Activated naive CD8-positive, alpha-beta T cell (primary cell): ENCODE measurements around the gene MLIP.
"Not testable (repeated sequence)": the region's sequence is repeated elsewhere in the genome, so short reads cannot be mapped to it uniquely, and the experiment has no call there.

ENCODE experiments used
- H3K27ac Mint-ChIP-seq: one replicate; pipeline ENCODE4 v1.8.0; 2021; ENCODE audit warnings: mixed read lengths
- H3K27me3 Mint-ChIP-seq: one replicate; pipeline ENCODE4 v1.8.0; 2021; ENCODE audit warnings: mixed read lengths
- H3K36me3 Mint-ChIP-seq: one replicate; pipeline ENCODE4 v1.8.0; 2021; ENCODE audit warnings: mixed read lengths
- H3K4me1 Mint-ChIP-seq: one replicate; pipeline ENCODE4 v1.8.0; 2021; ENCODE audit warnings: low read depth, mixed read lengths
- H3K4me3 Mint-ChIP-seq: one replicate; pipeline ENCODE4 v1.8.0; 2021; ENCODE audit warnings: mild to moderate bottlenecking, mixed read lengths
- H3K9me3 Mint-ChIP-seq: one replicate; pipeline ENCODE4 v1.8.0; 2021; ENCODE audit warnings: low read depth, mixed read lengths

MLIP gene, protein sequence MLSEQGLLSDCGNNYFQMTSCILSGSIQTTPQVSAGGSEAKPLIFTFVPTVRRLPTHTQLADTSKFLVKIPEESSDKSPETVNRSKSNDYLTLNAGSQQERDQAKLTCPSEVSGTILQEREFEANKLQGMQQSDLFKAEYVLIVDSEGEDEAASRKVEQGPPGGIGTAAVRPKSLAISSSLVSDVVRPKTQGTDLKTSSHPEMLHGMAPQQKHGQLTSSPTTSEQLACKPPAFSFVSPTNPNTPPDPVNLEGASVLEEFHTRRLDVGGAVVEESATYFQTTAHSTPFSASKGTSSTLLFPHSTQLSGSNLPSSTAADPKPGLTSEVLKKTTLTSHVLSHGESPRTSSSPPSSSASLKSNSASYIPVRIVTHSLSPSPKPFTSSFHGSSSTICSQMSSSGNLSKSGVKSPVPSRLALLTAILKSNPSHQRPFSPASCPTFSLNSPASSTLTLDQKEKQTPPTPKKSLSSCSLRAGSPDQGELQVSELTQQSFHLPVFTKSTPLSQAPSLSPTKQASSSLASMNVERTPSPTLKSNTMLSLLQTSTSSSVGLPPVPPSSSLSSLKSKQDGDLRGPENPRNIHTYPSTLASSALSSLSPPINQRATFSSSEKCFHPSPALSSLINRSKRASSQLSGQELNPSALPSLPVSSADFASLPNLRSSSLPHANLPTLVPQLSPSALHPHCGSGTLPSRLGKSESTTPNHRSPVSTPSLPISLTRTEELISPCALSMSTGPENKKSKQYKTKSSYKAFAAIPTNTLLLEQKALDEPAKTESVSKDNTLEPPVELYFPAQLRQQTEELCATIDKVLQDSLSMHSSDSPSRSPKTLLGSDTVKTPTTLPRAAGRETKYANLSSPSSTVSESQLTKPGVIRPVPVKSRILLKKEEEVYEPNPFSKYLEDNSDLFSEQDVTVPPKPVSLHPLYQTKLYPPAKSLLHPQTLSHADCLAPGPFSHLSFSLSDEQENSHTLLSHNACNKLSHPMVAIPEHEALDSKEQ

GRCh38 chr6:54111341-54112045 lies at the start of gene MLIP:
TSS of gene MLIP (plus strand) at chr6:54111443. CDS start at chr6:54111480, 37 bp downstream.
- Mint-ChIP-seq H3K4me1 (no peaks in the 10 kb centered on the region), H3K9me3 (no peaks in the 10 kb centered on the region), H3K36me3 (no peaks in the 10 kb centered on the region), H3K4me3 (no peak within 1 kb of the TSS), H3K27ac (no peak within 1 kb of the TSS), H3K27me3 (peaks cover 3% of the 10 kb centered on the region)

- Mint-ChIP-seq H3K36me3 (no peaks in the 10 kb centered on the region), H3K27me3 (peaks cover 1% of the 10 kb centered on the region), H3K27ac (no peak overlapping the region), H3K4me3 (no peak overlapping the region), H3K4me1 (no peaks in the 10 kb centered on the region), H3K9me3 (no peaks in the 10 kb centered on the region)
These were observed 48.1 kb upstream of the MLIP start for GRCh38 chr6:54063228-54063539.

GRCh38 chr6:54068694-54069093 lies 42.5 kb upstream of the MLIP start:
- no peak overlapping the region for H3K27ac Mint-ChIP-seq

GRCh38 chr6:54070025-54070424 lies 41.2 kb upstream of the MLIP start:
- Mint-ChIP-seq H3K27ac (no peak overlapping the region), H3K4me3 (no peak overlapping the region), H3K27me3 (peaks cover 2% of the 10 kb centered on the region), H3K36me3 (no peaks in the 10 kb centered on the region), H3K4me1 (no peaks in the 10 kb centered on the region), H3K9me3 (no peaks in the 10 kb centered on the region)

More at GRCh38 chr6:54068694-54069093, 42.5 kb upstream of the MLIP start:
- no peaks in the 10 kb centered on the region for H3K4me1 Mint-ChIP-seq
- H3K36me3 Mint-ChIP-seq, result no peaks in the 10 kb centered on the region
- H3K27me3 Mint-ChIP-seq, result no peaks in the 10 kb centered on the region
- no peaks in the 10 kb centered on the region for H3K9me3 Mint-ChIP-seq
- H3K4me3 Mint-ChIP-seq, result no peak overlapping the region

- Mint-ChIP-seq H3K4me3 (no peak overlapping the region), H3K4me1 (no peaks in the 10 kb centered on the region), H3K9me3 (no peaks in the 10 kb centered on the region), H3K27me3 (peaks cover 2% of the 10 kb centered on the region), H3K36me3 (no peaks in the 10 kb centered on the region), H3K27ac (no peak overlapping the region)
These were observed 39.4 kb upstream of the MLIP start for GRCh38 chr6:54071821-54072340.

GRCh38 chr6:54072635-54073313 lies 38.5 kb upstream of the MLIP start:
- Mint-ChIP-seq H3K27me3 (peaks cover 2% of the 10 kb centered on the region), H3K4me1 (no peaks in the 10 kb centered on the region), H3K9me3 (no peaks in the 10 kb centered on the region), H3K27ac (no peak overlapping the region), H3K36me3 (no peaks in the 10 kb centered on the region), H3K4me3 (no peak overlapping the region)

- H3K36me3 Mint-ChIP-seq, result no peaks in the 10 kb centered on the region
- no peaks in the 10 kb centered on the region for H3K4me1 Mint-ChIP-seq
- no peaks in the 10 kb centered on the region for H3K9me3 Mint-ChIP-seq
- H3K27me3 Mint-ChIP-seq, result peaks cover 2% of the 10 kb centered on the region
- H3K27ac Mint-ChIP-seq, result no peak overlapping the region
- no peak overlapping the region for H3K4me3 Mint-ChIP-seq
These were observed 37.8 kb upstream of the MLIP start for GRCh38 chr6:54073487-54073886.

- Mint-ChIP-seq H3K4me1 (no peaks in the 10 kb centered on the region), H3K4me3 (no peak overlapping the region), H3K36me3 (no peaks in the 10 kb centered on the region), H3K9me3 (no peaks in the 10 kb centered on the region), H3K27ac (no peak overlapping the region), H3K27me3 (peaks cover 2% of the 10 kb centered on the region)
These were observed 37.1 kb upstream of the MLIP start for GRCh38 chr6:54074109-54074508.

DNA sequence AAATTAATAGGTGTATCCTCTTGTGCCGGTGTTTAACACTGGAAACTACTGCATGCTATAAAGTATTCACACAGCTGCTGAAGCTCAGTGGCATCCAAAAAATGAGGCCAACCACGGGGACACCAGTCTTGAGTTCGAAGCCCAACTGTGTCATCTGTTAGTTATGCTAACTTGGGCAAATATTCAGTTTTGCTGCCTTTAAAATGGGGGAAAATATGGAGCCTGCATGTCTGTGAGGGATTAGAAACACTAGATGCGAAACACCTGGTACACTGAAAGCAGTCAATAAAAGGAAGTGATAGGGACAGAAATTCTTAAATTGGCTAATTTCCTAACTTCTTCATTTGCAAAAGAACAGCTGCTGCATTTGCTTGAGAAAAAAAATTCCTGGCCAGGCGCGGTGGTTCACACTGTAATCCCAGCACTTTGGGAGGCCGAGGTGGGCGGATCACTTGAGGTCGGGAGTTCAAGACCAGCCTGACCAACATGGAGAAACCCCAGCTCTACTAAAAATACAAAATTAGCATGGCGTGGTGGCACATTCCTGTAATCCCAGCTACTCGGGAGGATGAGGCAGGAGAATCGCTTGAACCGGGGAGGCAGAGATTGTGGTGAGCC lies 36.6 kb upstream of the MLIP start:
- Mint-ChIP-seq H3K27me3 (peaks cover 2% of the 10 kb centered on the region), H3K4me3 (no peak overlapping the region), H3K36me3 (no peaks in the 10 kb centered on the region), H3K9me3 (no peaks in the 10 kb centered on the region), H3K4me1 (no peaks in the 10 kb centered on the region), H3K27ac (no peak overlapping the region)

- Mint-ChIP-seq H3K27me3 (peaks cover 2% of the 10 kb centered on the region), H3K4me1 (no peaks in the 10 kb centered on the region), H3K27ac (no peak overlapping the region), H3K36me3 (no peaks in the 10 kb centered on the region), H3K9me3 (no peaks in the 10 kb centered on the region), H3K4me3 (no peak overlapping the region)
These were observed 35.0 kb upstream of the MLIP start for GRCh38 chr6:54076159-54076789.

DNA sequence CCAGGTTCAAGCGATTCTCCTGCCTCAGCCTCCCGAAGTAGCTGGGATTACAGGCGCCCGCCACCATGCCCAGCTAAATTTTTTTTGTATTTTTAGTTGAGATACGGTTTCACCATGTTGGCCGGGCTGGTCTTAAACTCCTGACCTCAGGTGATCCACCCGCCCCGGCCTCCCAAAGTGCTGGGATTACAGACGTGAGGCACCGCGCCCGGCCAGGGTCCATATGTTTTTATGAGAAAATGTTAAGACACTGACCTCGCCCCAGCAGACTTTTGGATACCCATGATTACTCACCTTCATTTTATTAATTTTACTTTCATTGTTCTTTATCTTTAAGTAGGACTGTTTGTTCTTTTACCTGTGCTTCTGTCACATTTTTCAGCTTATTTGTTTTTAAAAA lies 29.7 kb upstream of the MLIP start:
- H3K4me3 Mint-ChIP-seq, H3K36me3 Mint-ChIP-seq: not testable (repeated sequence)

DNA sequence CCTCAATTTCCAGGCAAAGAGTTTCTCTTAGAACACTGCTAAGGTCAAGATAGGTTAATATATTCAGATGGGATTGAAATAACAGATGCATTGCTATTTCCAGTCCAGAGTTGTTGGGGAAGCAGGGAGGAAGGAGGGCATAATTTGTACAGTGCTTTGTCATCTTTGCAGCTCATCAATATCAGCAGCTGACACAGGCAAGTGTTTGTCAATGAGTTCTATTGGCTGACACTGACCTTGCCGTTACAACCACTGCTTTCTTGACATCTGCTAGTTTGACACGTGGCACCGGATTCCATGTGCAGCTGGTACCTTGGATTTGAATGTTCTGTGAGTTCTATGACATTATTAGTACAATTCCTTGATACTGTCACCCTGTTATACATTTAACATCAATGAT lies 28.0 kb upstream of the MLIP start:
- Mint-ChIP-seq H3K4me1 (no peaks in the 10 kb centered on the region), H3K27me3 (no peaks in the 10 kb centered on the region), H3K4me3 (no peak overlapping the region), H3K9me3 (no peaks in the 10 kb centered on the region), H3K27ac (no peak overlapping the region), H3K36me3 (no peaks in the 10 kb centered on the region)

More for the DNA sequence above, 29.7 kb upstream of the MLIP start:
- H3K4me1 Mint-ChIP-seq, H3K27ac Mint-ChIP-seq, H3K9me3 Mint-ChIP-seq, H3K27me3 Mint-ChIP-seq: not testable (repeated sequence)

DNA sequence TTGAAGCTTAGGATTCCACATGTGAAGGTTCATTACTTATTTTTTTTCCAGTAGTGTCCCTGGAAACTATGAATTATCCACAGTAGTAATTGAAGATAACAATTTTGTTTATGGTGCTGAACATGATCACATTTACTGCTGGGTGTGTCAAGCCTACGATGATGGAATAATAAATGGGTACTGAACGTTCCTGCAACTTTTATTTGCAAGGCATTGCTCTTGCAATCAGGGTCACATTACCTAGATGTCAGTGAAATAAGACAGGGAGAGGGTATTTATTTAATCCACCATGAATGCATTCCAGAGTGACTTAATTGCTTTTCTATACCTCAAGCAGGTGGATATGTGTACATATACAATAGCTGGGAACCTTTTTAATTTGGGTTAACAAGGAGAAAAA lies 27.0 kb upstream of the MLIP start:
- H3K4me3 Mint-ChIP-seq, result no peak overlapping the region
- H3K36me3 Mint-ChIP-seq, result no peaks in the 10 kb centered on the region
- no peaks in the 10 kb centered on the region for H3K4me1 Mint-ChIP-seq
- no peaks in the 10 kb centered on the region for H3K27me3 Mint-ChIP-seq
- H3K9me3 Mint-ChIP-seq, result no peaks in the 10 kb centered on the region
- no peak overlapping the region for H3K27ac Mint-ChIP-seq

DNA sequence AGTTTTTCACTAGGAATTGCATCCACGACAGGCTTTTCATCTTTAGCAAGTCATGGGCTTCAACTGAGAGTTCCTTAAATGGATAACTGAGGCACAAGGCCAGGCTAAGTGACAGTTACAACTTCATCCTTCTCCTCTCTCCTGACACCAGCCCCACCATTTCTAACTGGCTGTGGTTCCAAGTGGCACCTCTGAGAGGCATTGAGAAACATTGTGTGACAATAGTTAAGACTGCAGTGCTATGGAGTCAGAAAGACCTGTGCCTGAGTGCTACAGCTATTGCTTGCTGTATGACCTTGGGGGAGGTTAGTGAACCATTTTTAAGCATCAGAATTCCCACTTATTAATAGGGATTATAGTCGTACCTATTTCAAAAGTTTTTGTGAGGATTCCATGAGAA lies 26.2 kb upstream of the MLIP start:
- H3K36me3 Mint-ChIP-seq, result no peaks in the 10 kb centered on the region
- H3K4me1 Mint-ChIP-seq, result no peaks in the 10 kb centered on the region
- no peaks in the 10 kb centered on the region for H3K9me3 Mint-ChIP-seq
- no peak overlapping the region for H3K27ac Mint-ChIP-seq
- no peaks in the 10 kb centered on the region for H3K27me3 Mint-ChIP-seq
- H3K4me3 Mint-ChIP-seq, result no peak overlapping the region
